Epithelial cell of esophagus (primary cell): ENCODE data around the gene DYNLL2.

Experiments
- DNase-seq: peaks from one replicate; pipeline ENCODE4 v3.0.0; 2010; ENCODE audit warnings: low read depth
- H3K4me3 ChIP-seq: 2 replicates; pipeline ENCODE4 v1.5.1; 2011; ENCODE audit warnings: mild to moderate bottlenecking, low read length, control low read depth
- CTCF ChIP-seq: IDR thresholded peaks from 2 replicates; pipeline ENCODE4 v1.5.1; 2011; ENCODE audit warnings: low read depth, mild to moderate bottlenecking, low read length, control low read depth, inconsistent platforms; ENCODE audit not compliant: insufficient read depth; ENCODE audit errors: missing control alignments

Gene DYNLL2

GRCh38 chr17:58105093-58105492 lies 21.9 kb downstream of the DYNLL2 start:
- no peak for TF ChIP-seq CTCF
- H3K4me3 ChIP-seq: no peak overlapping the region
- DNase-seq: no peak

- no peak for TF ChIP-seq CTCF
- H3K4me3 ChIP-seq: no peak overlapping the region
Observed at GRCh38 chr17:58107306-58107705, 24.1 kb downstream of the DYNLL2 start.

GRCh38 chr17:58109197-58109596 lies 26.0 kb downstream of the DYNLL2 start:
- no peak for DNase-seq
- H3K4me3 ChIP-seq: no peak overlapping the region
- no peak for TF ChIP-seq CTCF

More at GRCh38 chr17:58107306-58107705, 24.1 kb downstream of the DYNLL2 start:
- DNase-seq: no peak

- no peak overlapping the region for H3K4me3 ChIP-seq
- no peak for DNase-seq
- TF ChIP-seq CTCF: no peak
Observed at GRCh38 chr17:58110012-58110411, 26.8 kb downstream of the DYNLL2 start.

- H3K4me3 ChIP-seq: no peak overlapping the region
- DNase-seq: no peak
- no peak for TF ChIP-seq CTCF
Observed at GRCh38 chr17:58111676-58112075, 28.5 kb downstream of the DYNLL2 start.

GRCh38 chr17:58112970-58113631 lies 29.9 kb downstream of the DYNLL2 start:
- H3K4me3 ChIP-seq: no peak overlapping the region
- peak; percentile 98 for TF ChIP-seq CTCF
- peak; percentile 75 for DNase-seq

- no peak for DNase-seq
- no peak for TF ChIP-seq CTCF
- H3K4me3 ChIP-seq: no peak overlapping the region
Observed at GRCh38 chr17:58113947-58114346, 30.7 kb downstream of the DYNLL2 start.
